ENCODE results near the gene APOA5. TPM values are rescaled to one million over a fixed set of nuclear protein-coding genes. Genes with fewer than 3 reads are reported as not detected.

The APOA5 gene
- total RNA-seq, 1 experiment from 2014 or later, result 0.20 TPM

- TF ChIP-seq, protein P1, sequence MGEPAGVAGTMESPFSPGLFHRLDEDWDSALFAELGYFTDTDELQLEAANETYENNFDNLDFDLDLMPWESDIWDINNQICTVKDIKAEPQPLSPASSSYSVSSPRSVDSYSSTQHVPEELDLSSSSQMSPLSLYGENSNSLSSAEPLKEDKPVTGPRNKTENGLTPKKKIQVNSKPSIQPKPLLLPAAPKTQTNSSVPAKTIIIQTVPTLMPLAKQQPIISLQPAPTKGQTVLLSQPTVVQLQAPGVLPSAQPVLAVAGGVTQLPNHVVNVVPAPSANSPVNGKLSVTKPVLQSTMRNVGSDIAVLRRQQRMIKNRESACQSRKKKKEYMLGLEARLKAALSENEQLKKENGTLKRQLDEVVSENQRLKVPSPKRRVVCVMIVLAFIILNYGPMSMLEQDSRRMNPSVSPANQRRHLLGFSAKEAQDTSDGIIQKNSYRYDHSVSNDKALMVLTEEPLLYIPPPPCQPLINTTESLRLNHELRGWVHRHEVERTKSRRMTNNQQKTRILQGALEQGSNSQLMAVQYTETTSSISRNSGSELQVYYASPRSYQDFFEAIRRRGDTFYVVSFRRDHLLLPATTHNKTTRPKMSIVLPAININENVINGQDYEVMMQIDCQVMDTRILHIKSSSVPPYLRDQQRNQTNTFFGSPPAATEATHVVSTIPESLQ (CRISPR knock-in tag; IDR thresholded peaks at IDR 0.05), result no peak
- TF ChIP-seq ETV6 (CRISPR knock-in tag; IDR thresholded peaks at IDR 0.05), result peak; percentile 89
- TF ChIP-seq NR2C2 (CRISPR knock-in tag; IDR thresholded peaks at IDR 0.05), result no peak
- TF ChIP-seq, protein P2, sequence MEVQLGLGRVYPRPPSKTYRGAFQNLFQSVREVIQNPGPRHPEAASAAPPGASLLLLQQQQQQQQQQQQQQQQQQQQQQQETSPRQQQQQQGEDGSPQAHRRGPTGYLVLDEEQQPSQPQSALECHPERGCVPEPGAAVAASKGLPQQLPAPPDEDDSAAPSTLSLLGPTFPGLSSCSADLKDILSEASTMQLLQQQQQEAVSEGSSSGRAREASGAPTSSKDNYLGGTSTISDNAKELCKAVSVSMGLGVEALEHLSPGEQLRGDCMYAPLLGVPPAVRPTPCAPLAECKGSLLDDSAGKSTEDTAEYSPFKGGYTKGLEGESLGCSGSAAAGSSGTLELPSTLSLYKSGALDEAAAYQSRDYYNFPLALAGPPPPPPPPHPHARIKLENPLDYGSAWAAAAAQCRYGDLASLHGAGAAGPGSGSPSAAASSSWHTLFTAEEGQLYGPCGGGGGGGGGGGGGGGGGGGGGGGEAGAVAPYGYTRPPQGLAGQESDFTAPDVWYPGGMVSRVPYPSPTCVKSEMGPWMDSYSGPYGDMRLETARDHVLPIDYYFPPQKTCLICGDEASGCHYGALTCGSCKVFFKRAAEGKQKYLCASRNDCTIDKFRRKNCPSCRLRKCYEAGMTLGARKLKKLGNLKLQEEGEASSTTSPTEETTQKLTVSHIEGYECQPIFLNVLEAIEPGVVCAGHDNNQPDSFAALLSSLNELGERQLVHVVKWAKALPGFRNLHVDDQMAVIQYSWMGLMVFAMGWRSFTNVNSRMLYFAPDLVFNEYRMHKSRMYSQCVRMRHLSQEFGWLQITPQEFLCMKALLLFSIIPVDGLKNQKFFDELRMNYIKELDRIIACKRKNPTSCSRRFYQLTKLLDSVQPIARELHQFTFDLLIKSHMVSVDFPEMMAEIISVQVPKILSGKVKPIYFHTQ (CRISPR knock-in tag; IDR thresholded peaks at IDR 0.05), result no peak
- TF ChIP-seq ZNF671 (CRISPR knock-in tag; IDR thresholded peaks at IDR 0.05), result no peak
- peak; percentile 78; the same call in 1 of the 2 replicates for TF ChIP-seq ZNF232 (CRISPR knock-in tag; IDR thresholded peaks at IDR 0.05)
- TF ChIP-seq ATF1 (CRISPR knock-in tag; IDR thresholded peaks at IDR 0.05), result no peak
- TF ChIP-seq PRRX2 (CRISPR knock-in tag; IDR thresholded peaks at IDR 0.05), result no peak
- TF ChIP-seq ZBTB21 (CRISPR knock-in tag; IDR thresholded peaks at IDR 0.05; ENCODE audit: borderline replicate concordance), result no peak
- TF ChIP-seq SP1 (CRISPR knock-in tag; conservative IDR thresholded peaks at IDR 0.05), result 0 out of 2 replicates have a peak, but pooled peaks have one; percentile 23
- TF ChIP-seq NFATC4 (CRISPR knock-in tag; IDR thresholded peaks at IDR 0.05), result no peak
- TF ChIP-seq GRHL2 (CRISPR knock-in tag; IDR thresholded peaks at IDR 0.05; ENCODE audit: insufficient replicate concordance, severe bottlenecking), result no peak
- no peak for TF ChIP-seq NR3C1 (CRISPR knock-in tag; conservative IDR thresholded peaks at IDR 0.05; ENCODE audit: low read depth)
- no peak for TF ChIP-seq CDX4 (CRISPR knock-in tag; IDR thresholded peaks at IDR 0.05; ENCODE audit: borderline replicate concordance)
- peak; percentile 84 for TF ChIP-seq FOXP1 (CRISPR knock-in tag; IDR thresholded peaks at IDR 0.05; ENCODE audit: borderline replicate concordance)
- no peak for TF ChIP-seq SMAD4 (CRISPR knock-in tag; IDR thresholded peaks at IDR 0.05)
- TF ChIP-seq GTF2I (CRISPR knock-in tag; conservative IDR thresholded peaks at IDR 0.05), result no peak; the same call in 1 of the 2 replicates
- no peak for TF ChIP-seq OVOL2 (CRISPR knock-in tag; IDR thresholded peaks at IDR 0.05; ENCODE audit: borderline replicate concordance)
- TF ChIP-seq E2F4 (CRISPR knock-in tag; IDR thresholded peaks at IDR 0.05; ENCODE audit: borderline replicate concordance, low read depth), result no peak
- TF ChIP-seq SOX15 (CRISPR knock-in tag; IDR thresholded peaks at IDR 0.05), result no peak
- TF ChIP-seq, protein P3, sequence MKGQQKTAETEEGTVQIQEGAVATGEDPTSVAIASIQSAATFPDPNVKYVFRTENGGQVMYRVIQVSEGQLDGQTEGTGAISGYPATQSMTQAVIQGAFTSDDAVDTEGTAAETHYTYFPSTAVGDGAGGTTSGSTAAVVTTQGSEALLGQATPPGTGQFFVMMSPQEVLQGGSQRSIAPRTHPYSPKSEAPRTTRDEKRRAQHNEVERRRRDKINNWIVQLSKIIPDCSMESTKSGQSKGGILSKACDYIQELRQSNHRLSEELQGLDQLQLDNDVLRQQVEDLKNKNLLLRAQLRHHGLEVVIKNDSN (CRISPR knock-in tag; IDR thresholded peaks at IDR 0.05), result peak; percentile 48; the same call in 1 of the 2 replicates
- TF ChIP-seq, protein P4, sequence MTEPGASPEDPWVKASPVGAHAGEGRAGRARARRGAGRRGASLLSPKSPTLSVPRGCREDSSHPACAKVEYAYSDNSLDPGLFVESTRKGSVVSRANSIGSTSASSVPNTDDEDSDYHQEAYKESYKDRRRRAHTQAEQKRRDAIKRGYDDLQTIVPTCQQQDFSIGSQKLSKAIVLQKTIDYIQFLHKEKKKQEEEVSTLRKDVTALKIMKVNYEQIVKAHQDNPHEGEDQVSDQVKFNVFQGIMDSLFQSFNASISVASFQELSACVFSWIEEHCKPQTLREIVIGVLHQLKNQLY (CRISPR knock-in tag; IDR thresholded peaks at IDR 0.05), result no peak
- peak; percentile 61; the same call in 1 of the 2 replicates for TF ChIP-seq EMX1 (CRISPR knock-in tag; IDR thresholded peaks at IDR 0.05)
- TF ChIP-seq ZNF219 (CRISPR knock-in tag; IDR thresholded peaks at IDR 0.05; ENCODE audit: borderline replicate concordance), result no peak
Measured at GRCh38 chr11:116835791-116836631, 44.3 kb upstream of the APOA5 start (continued).

All from WTC11 (cell line).